ENCODE measurements around the gene ELAVL4.
A peak's percentile ranks its signal among the peaks of the same experiment; 100 is the strongest.

Gene ELAVL4

DNA sequence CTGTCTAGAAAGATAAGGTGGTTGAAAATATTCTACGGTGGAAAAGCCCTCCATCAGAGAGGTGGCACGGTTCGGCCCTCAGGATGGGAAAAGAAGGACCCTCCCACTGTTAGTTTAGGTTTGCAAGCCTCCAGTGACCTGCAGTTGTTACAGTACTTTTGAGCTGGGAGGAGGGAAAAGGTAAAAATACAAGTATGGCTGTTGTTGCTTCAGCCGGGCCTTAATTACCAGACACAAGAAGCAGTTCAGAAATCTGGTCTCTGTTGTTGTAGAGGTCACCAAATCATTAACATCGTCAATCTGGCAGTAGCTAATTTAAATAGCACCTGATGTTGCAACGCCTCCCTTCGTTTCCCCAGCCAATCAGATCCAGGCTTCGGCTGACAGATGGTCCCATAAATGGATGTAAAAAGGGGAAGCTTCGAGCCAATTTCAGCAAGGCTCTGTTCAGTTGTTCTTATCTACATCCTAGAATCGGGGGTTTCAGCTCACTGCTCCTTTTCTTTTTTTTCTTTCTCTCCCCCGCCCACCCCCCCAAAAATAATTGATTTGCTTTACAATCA lies at the start of gene ELAVL4:
TSS of gene ELAVL4 (plus strand) at position 424 of the 563 bp plus-strand sequence. CDS start 270 bp downstream, outside the sequence.
- no peak for TF ChIP-seq CTCF (conservative IDR thresholded peaks at IDR 0.05; ENCODE audit: low read depth, low read length)
- H3K4me3 ChIP-seq (ENCODE audit: low read depth, low read length), result no peak within 1 kb of the TSS

GRCh38 chr1:50060279-50060678 lies 48.4 kb upstream of the ELAVL4 start:
- TF ChIP-seq CTCF (conservative IDR thresholded peaks at IDR 0.05; ENCODE audit: low read depth, low read length), result no peak
- no peak overlapping the region for H3K4me3 ChIP-seq (ENCODE audit: low read depth, low read length)
- no peak for DNase-seq (ENCODE audit: low read depth)

More for the DNA sequence above, at the start of gene ELAVL4:
- DNase-seq (ENCODE audit: low read depth), result no peak

GRCh38 chr1:50066806-50067205 lies 41.9 kb upstream of the ELAVL4 start:
- no peak for TF ChIP-seq CTCF (conservative IDR thresholded peaks at IDR 0.05; ENCODE audit: low read depth, low read length)
- no peak overlapping the region for H3K4me3 ChIP-seq (ENCODE audit: low read depth, low read length)
- DNase-seq (ENCODE audit: low read depth), result no peak

DNA sequence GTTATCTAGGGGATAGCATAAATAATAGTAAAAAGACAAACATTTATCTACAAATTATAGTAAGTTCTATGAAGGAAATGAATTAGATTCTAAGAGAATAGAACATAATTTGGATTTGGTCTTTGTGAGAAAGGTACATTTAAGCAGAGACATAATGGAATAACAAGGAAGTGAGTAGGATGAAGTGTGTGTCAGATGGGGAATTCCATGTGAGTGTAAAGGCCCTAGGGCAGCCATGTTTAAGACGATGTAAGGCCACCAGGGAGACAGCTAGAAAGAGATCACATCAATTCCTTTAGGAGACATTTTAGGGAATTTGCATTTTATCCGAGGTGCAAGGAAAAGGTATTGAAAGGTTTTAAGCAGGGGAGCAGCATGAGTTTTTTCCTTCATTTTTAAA lies 33.8 kb upstream of the ELAVL4 start:
- no peak for TF ChIP-seq CTCF (conservative IDR thresholded peaks at IDR 0.05; ENCODE audit: low read depth, low read length)
- no peak overlapping the region for H3K4me3 ChIP-seq (ENCODE audit: low read depth, low read length)
- no peak for DNase-seq (ENCODE audit: low read depth)

- no peak overlapping the region for H3K4me3 ChIP-seq (ENCODE audit: low read depth, low read length)
- TF ChIP-seq CTCF (conservative IDR thresholded peaks at IDR 0.05; ENCODE audit: low read depth, low read length), result no peak
- DNase-seq (ENCODE audit: low read depth), result no peak
These were observed 31.4 kb upstream of the ELAVL4 start for GRCh38 chr1:50077273-50077672.

- no peak overlapping the region for H3K4me3 ChIP-seq (ENCODE audit: low read depth, low read length)
- TF ChIP-seq CTCF (conservative IDR thresholded peaks at IDR 0.05; ENCODE audit: low read depth, low read length), result no peak
- peak; percentile 1 for DNase-seq (ENCODE audit: low read depth)
These were observed 27.7 kb upstream of the ELAVL4 start for GRCh38 chr1:50080904-50081586.

DNA sequence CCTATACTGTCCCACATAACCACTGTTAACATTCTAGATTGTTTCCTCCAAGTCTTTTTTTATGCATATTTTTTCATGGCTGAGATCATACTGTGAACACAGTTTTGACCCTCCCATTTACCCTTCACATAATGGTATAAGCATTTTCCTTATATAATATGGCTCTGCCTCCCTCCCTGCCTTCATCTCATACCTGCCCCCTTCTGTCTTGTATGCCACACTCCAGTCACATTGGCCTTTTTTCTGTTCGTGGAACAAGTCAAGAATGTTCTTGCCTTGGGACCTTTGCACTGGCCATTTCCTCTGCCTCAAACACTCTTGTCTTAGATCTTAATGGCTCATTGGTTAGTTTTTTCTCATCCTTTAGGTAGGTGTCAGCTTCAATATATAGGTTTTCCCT lies 24.3 kb upstream of the ELAVL4 start:
- H3K4me3 ChIP-seq (ENCODE audit: low read depth, low read length), result no peak overlapping the region
- TF ChIP-seq CTCF (conservative IDR thresholded peaks at IDR 0.05; ENCODE audit: low read depth, low read length), result no peak
- no peak for DNase-seq (ENCODE audit: low read depth)
